Body of pancreas (tissue), 4 donors: ENCODE data around the gene ACTA2. TPM values are rescaled to one million over a fixed set of nuclear protein-coding genes. Genes with fewer than 3 reads are reported as not detected.

ENCODE experiments used
- ATAC-seq: fragments of 150-250 bp; one replicate; pipeline ENCODE4 v1.9.1; 2016
- DNase-seq, 4 donors: peaks; one replicate each; pipeline ENCODE4 v3.0.0-alpha.2; 2019
- H3K27ac ChIP-seq, 4 donors: fragments of 200-600 bp; sonication (generic); 1 replicate in 3 of 4; 2 replicates in 1 of 4; pipeline versions ENCODE4 v1.5.1 to v1.6.1; 2016 to 2019; ENCODE audit warnings: mild to moderate bottlenecking in 1 of 4, mixed read lengths in 1 of 4, moderate library complexity in 1 of 4
- H3K27me3 ChIP-seq, 2 donors: fragments of 200-600 bp; sonication (generic); one replicate each; pipeline ENCODE4 v1.6.0; 2016; ENCODE audit warnings: mild to moderate bottlenecking in 1 of 2
- H3K36me3 ChIP-seq, 2 donors: fragments of 200-600 bp; sonication (generic); replicated peaks in 1 of 2; 2 replicates each; pipeline ENCODE4 v1.5.1; 2016; ENCODE audit warnings: low read depth in 2 of 2; ENCODE audit not compliant: insufficient read depth in 1 of 2
- H3K4me1 ChIP-seq: fragments of 200-600 bp; sonication (generic); one replicate; pipeline ENCODE4 v1.6.0; 2016
- H3K4me3 ChIP-seq, 2 donors: fragments of 200-600 bp; sonication (generic); 1 replicate in 1 of 2; 2 replicates in 1 of 2; pipeline ENCODE4 v1.5.1; 2016 to 2019
- H3K9me3 ChIP-seq, 3 donors: fragments of 200-600 bp; sonication (generic); 1 replicate in 2 of 3; 2 replicates in 1 of 3; pipeline ENCODE4 v1.5.1; 2016
- POLR2A ChIP-seq, 3 donors: fragments of 450-650 bp; IDR thresholded peaks; one replicate each; pipeline ENCODE4 v1.6.1; 2016; ENCODE audit warnings: antibody characterized with exemption in 3 of 3, mild to moderate bottlenecking in 2 of 3
- WGBS, 2 donors: methylation state at CpG; one replicate each; pipeline ENCODE4 v1.1.5; 2017; 5-methylcytosine and 5-hydroxymethylcytosine counted together
- intact Hi-C: fragments of 100-400 bp; cut with DNase I; formaldehyde crosslinking; loops from one replicate; pipeline ENCODE4 v1.15.1; 2023
- total RNA-seq, 2 donors: library from RNA; depleted of rRNA; stranded (reverse); fragments of >200 nt; gene quantifications; one replicate each; pipeline ENCODE4 v1.1.0, GENCODE V29; 2016
- TF ChIP-seq, protein P1 (sequence below), 7 experiments: fragments of 450-650 bp in 4 of 7; fragments of 200-600 bp in 3 of 7; sonication (generic) in 3 of 7; IDR thresholded peaks; one replicate each; pipeline ENCODE4 v1.5.1; 2016 to 2019; ENCODE audit warnings: antibody characterized with exemption in 7 of 7

ACTA2 gene
- total RNA-seq, 2 donors from 2014 or later: 41.5 to 136 TPM

DNA sequence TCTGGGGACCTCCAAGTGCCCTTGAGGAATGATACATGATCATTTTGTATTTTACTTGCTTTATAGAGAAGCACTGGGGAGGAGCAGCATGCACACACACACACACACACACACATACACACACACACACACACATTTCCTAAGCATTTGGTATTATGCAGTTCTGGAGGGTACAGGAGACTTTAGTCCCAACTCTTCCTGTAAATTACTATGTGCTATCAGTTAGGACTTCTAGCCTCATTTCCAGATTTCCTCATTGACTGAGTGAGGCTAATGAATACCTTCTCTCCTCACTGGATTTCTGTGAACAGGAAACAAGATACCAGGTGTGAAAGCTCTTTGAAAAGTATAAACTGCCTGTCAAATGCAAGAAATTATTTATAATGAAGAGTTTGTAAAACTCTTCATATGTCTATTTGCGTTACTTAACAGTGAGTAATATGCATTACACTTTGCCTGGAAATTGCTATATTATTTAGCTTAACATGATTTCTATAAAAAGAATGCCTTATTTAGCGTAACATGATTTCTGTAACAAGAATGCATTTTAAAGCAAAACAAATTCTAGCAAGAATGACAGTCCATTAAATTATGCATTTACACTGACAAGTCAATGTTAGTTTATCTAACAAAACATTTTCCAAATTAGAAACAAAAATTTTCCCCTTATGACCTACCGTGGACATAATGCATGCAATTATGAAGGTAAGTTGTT, 34.2 kb downstream of the ACTA2 start:
- intact Hi-C loops: no loop called here
- no peaks in the 10 kb centered on the region for H3K9me3 ChIP-seq
- H3K36me3 ChIP-seq: no peaks in the 10 kb centered on the region
- no peak for ATAC-seq
- no peak overlapping the region for H3K27ac ChIP-seq
- WGBS, 2 donors: 95 to 98% methylated on average over 3 of the region's 3 CpGs
- no peaks in the 10 kb centered on the region for H3K27me3 ChIP-seq
- DNase-seq: no peak
- no peak for TF ChIP-seq POLR2A (IDR thresholded peaks at IDR 0.05)
- TF ChIP-seq, protein P1, sequence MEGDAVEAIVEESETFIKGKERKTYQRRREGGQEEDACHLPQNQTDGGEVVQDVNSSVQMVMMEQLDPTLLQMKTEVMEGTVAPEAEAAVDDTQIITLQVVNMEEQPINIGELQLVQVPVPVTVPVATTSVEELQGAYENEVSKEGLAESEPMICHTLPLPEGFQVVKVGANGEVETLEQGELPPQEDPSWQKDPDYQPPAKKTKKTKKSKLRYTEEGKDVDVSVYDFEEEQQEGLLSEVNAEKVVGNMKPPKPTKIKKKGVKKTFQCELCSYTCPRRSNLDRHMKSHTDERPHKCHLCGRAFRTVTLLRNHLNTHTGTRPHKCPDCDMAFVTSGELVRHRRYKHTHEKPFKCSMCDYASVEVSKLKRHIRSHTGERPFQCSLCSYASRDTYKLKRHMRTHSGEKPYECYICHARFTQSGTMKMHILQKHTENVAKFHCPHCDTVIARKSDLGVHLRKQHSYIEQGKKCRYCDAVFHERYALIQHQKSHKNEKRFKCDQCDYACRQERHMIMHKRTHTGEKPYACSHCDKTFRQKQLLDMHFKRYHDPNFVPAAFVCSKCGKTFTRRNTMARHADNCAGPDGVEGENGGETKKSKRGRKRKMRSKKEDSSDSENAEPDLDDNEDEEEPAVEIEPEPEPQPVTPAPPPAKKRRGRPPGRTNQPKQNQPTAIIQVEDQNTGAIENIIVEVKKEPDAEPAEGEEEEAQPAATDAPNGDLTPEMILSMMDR (IDR thresholded peaks at IDR 0.05): no peak
- H3K4me3 ChIP-seq: no peak overlapping the region
- no peaks in the 10 kb centered on the region for H3K4me1 ChIP-seq

DNA sequence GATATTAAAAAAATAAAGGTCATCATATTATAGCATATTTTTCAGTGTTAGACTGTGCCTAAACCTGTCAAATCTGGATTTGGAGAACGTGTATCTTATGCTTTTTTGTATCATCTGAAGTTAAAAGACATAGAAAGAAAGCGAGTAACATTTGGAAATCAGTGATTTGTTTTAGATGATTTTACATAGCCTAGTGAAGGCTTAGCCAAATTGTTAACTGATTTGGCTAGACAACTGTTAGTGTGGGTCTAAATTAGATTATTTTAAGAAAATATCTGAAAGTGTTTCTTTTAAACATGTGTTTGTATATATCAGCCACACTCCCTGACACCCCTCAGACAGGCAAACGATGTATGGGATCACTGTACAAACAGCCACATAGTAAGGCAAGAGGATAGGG, 35.6 kb downstream of the ACTA2 start:
- Histone ChIP-seq H3K27me3 (no peaks in the 10 kb centered on the region), H3K4me3 (no peak overlapping the region), H3K4me1 (no peaks in the 10 kb centered on the region), H3K36me3 (no peaks in the 10 kb centered on the region), H3K27ac (no peak overlapping the region), H3K9me3 (no peaks in the 10 kb centered on the region)
- TF ChIP-seq POLR2A (IDR thresholded peaks at IDR 0.05): no peak
- TF ChIP-seq, protein P1 (IDR thresholded peaks at IDR 0.05): no peak
- DNase-seq: no peak
- no peak for ATAC-seq
- 79 to 86% methylated on average over 3 of the region's 3 CpGs for WGBS, 2 donors
- intact Hi-C loops: no loop called here

DNA sequence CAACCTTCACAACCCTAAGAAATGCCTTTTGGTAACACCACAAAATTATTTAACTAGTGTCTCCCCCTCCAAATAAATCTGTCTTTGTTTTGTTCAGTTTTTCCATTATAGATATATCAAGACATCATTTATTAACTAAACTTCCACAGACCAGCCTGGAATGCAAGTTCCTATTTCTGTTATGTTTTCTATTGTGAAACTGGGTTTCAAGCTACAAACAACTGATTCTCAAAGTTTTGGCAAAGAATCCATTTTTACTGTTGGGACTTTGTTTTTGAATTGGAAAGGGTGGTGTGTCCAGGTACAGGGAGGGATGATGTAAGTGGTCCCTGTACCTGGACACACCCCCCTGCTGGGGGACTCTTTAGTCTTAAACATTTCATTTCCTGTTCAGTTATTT, 36.3 kb downstream of the ACTA2 start:
- intact Hi-C loops: no loop called here
- H3K9me3 ChIP-seq: no peaks in the 10 kb centered on the region
- no peak for ATAC-seq
- TF ChIP-seq, protein P1 (IDR thresholded peaks at IDR 0.05): no peak
- no peak for TF ChIP-seq POLR2A (IDR thresholded peaks at IDR 0.05)
- no peaks in the 10 kb centered on the region for H3K4me1 ChIP-seq
- H3K27ac ChIP-seq: no peak overlapping the region
- no peak for DNase-seq
- no peaks in the 10 kb centered on the region for H3K27me3 ChIP-seq
- no peaks in the 10 kb centered on the region for H3K36me3 ChIP-seq
- no peak overlapping the region for H3K4me3 ChIP-seq

DNA sequence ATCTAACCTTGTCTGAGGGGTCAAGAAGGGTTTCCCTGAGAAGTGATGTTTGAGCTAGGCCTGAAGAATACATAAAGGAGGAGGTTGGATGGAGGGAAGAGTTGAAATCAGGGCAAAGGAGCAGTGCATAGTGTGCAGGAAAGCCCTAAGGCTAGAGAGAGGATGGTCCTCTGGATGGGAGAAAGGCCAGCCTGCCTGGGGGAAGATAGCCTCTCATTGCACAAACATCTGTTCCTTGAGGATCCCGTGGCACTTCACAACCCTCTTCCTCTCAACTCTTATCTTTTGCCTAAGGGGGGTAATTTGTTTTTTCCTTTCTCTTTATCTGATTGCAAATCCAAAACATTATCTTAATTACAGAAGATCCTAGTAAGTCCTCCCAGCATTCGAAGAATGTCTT, 36.8 kb downstream of the ACTA2 start:
- WGBS, 2 donors: 61 to 83% methylated on average over 2 of the region's 2 CpGs
- TF ChIP-seq, protein P1 (IDR thresholded peaks at IDR 0.05): no peak
- TF ChIP-seq POLR2A (IDR thresholded peaks at IDR 0.05): no peak
- H3K4me1 ChIP-seq: no peaks in the 10 kb centered on the region
- no peaks in the 10 kb centered on the region for H3K9me3 ChIP-seq
- no peaks in the 10 kb centered on the region for H3K27me3 ChIP-seq
- DNase-seq (no peak), ATAC-seq (no peak)
- H3K36me3 ChIP-seq: no peaks in the 10 kb centered on the region
- H3K4me3 ChIP-seq: no peak overlapping the region
- intact Hi-C loops: no loop called here
- H3K27ac ChIP-seq: no peak overlapping the region

DNA sequence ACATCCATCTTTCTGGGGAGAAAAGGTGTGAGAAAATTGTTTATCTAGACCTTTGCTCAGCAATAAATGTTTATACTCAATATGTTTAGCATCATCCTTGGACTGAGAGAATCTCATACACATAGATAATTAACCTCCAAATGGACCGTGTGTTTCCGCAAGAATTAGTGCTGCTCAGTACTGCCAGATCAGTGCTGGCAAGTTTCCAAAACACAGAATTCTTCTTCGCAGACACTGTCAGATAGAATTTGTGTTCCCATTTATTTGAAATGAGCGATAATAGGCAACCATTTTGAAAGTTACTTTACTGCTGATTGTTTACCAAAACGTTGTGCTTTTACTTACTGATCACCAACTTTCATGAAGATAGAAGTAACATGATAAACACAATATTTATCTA, 38.8 kb downstream of the ACTA2 start:
- TF ChIP-seq POLR2A (IDR thresholded peaks at IDR 0.05): no peak
- TF ChIP-seq, protein P1 (IDR thresholded peaks at IDR 0.05): no peak
- 67 to 75% methylated on average over 5 of the region's 5 CpGs for WGBS, 2 donors
- H3K4me1 ChIP-seq: no peaks in the 10 kb centered on the region

More for the DNA sequence above, 38.8 kb downstream of the ACTA2 start:
- H3K4me3 ChIP-seq: no peak overlapping the region
- intact Hi-C loops: no loop called here
- H3K27ac ChIP-seq: no peak overlapping the region
- H3K36me3 ChIP-seq: no peaks in the 10 kb centered on the region
- no peak for ATAC-seq
- DNase-seq: no peak
- H3K9me3 ChIP-seq: no peaks in the 10 kb centered on the region
- H3K27me3 ChIP-seq: no peaks in the 10 kb centered on the region
